Gastroesophageal sphincter (tissue), 3 donors: ENCODE data around the gene PPFIA1.

Source experiments
- CTCF ChIP-seq, 4 experiments: fragments of 200-600 bp in 2 of 4; fragments of 450-650 bp in 2 of 4; sonication (generic) in 1 of 4; IDR thresholded peaks; one replicate each; pipeline ENCODE4 v1.5.1; 2017 to 2019; ENCODE audit warnings: antibody characterized with exemption in 4 of 4, mild to moderate bottlenecking in 2 of 4, moderate library complexity in 2 of 4
- POLR2A ChIP-seq, 2 donors: fragments of 450-650 bp; IDR thresholded peaks; one replicate each; pipeline ENCODE4 v1.6.1; 2017; ENCODE audit warnings: antibody characterized with exemption in 2 of 2, mild to moderate bottlenecking in 2 of 2, moderate library complexity in 1 of 2

- TF ChIP-seq CTCF (IDR thresholded peaks at IDR 0.05) (no peak), POLR2A (IDR thresholded peaks at IDR 0.05) (no peak)
These were observed 156.9 kb downstream of the PPFIA1 start for GRCh38 chr11:70427436-70427835.
